ENCODE measurements around the gene SLC17A5.
"Not testable (repeated sequence)": the region's sequence is repeated elsewhere in the genome, so short reads cannot be mapped to it uniquely, and the experiment has no call there.

SLC17A5 gene

GRCh38 chr6:73688351-73688750, 34.6 kb upstream of the SLC17A5 start:
- no peak overlapping the region for H3K9ac ChIP-seq (ENCODE audit: low read length in 2 of 2)
- H3K27ac ChIP-seq (ENCODE audit: low read length): no peak overlapping the region
- H3K4me3 ChIP-seq (ENCODE audit: low read length in 2 of 2): no peak overlapping the region
- H3K4me1 ChIP-seq (ENCODE audit: control insufficient read depth, insufficient read depth, low read length): no peaks in the 10 kb centered on the region
- no peaks in the 10 kb centered on the region for H3K27me3 ChIP-seq (ENCODE audit: control insufficient read depth in 1 of 2, insufficient read depth in 2 of 2, low read length in 2 of 2)
- H3K9me3 ChIP-seq (ENCODE audit: control insufficient read depth in 2 of 2, low read length in 2 of 2): no peaks in the 10 kb centered on the region
- no peaks in the 10 kb centered on the region for H3K36me3 ChIP-seq (ENCODE audit: control insufficient read depth in 2 of 2, insufficient read depth in 2 of 2, low read length in 2 of 2)

- not testable (repeated sequence) for H3K9me3 ChIP-seq (ENCODE audit: control insufficient read depth in 2 of 2, low read length in 2 of 2)
Observed at GRCh38 chr6:73683574-73683973, 29.8 kb upstream of the SLC17A5 start.

GRCh38 chr6:73680289-73680918, 26.6 kb upstream of the SLC17A5 start:
- H3K36me3 ChIP-seq (ENCODE audit: control insufficient read depth in 2 of 2, insufficient read depth in 2 of 2, low read length in 2 of 2): no peaks in the 10 kb centered on the region
- no peaks in the 10 kb centered on the region for H3K9me3 ChIP-seq (ENCODE audit: control insufficient read depth in 2 of 2, low read length in 2 of 2)
- H3K27ac ChIP-seq (ENCODE audit: low read length): no peak overlapping the region
- H3K4me1 ChIP-seq (ENCODE audit: control insufficient read depth, insufficient read depth, low read length): no peaks in the 10 kb centered on the region
- no peaks in the 10 kb centered on the region for H3K27me3 ChIP-seq (ENCODE audit: control insufficient read depth in 1 of 2, insufficient read depth in 2 of 2, low read length in 2 of 2)
- no peak overlapping the region for H3K4me3 ChIP-seq (ENCODE audit: low read length in 2 of 2)
- no peak overlapping the region for H3K9ac ChIP-seq (ENCODE audit: low read length in 2 of 2)

More at GRCh38 chr6:73683574-73683973, 29.8 kb upstream of the SLC17A5 start:
- H3K4me3 ChIP-seq (ENCODE audit: low read length in 2 of 2); H3K27ac ChIP-seq (ENCODE audit: low read length); H3K36me3 ChIP-seq (ENCODE audit: control insufficient read depth in 2 of 2, insufficient read depth in 2 of 2, low read length in 2 of 2); H3K9ac ChIP-seq (ENCODE audit: low read length in 2 of 2); H3K27me3 ChIP-seq (ENCODE audit: control insufficient read depth in 1 of 2, insufficient read depth in 2 of 2, low read length in 2 of 2); H3K4me1 ChIP-seq (ENCODE audit: control insufficient read depth, insufficient read depth, low read length): not testable (repeated sequence)

GRCh38 chr6:73679846-73680245, 26.1 kb upstream of the SLC17A5 start:
- not testable (repeated sequence) for H3K4me1 ChIP-seq (ENCODE audit: control insufficient read depth, insufficient read depth, low read length); H3K27me3 ChIP-seq (ENCODE audit: control insufficient read depth in 1 of 2, insufficient read depth in 2 of 2, low read length in 2 of 2); H3K4me3 ChIP-seq (ENCODE audit: low read length in 2 of 2); H3K9ac ChIP-seq (ENCODE audit: low read length in 2 of 2); H3K9me3 ChIP-seq (ENCODE audit: control insufficient read depth in 2 of 2, low read length in 2 of 2); H3K27ac ChIP-seq (ENCODE audit: low read length); H3K36me3 ChIP-seq (ENCODE audit: control insufficient read depth in 2 of 2, insufficient read depth in 2 of 2, low read length in 2 of 2)

GRCh38 chr6:73679009-73679408, 25.2 kb upstream of the SLC17A5 start:
- H3K27ac ChIP-seq (ENCODE audit: low read length): no peak overlapping the region
- H3K9ac ChIP-seq (ENCODE audit: low read length in 2 of 2): no peak overlapping the region
- H3K36me3 ChIP-seq (ENCODE audit: control insufficient read depth in 2 of 2, insufficient read depth in 2 of 2, low read length in 2 of 2): no peaks in the 10 kb centered on the region
- no peaks in the 10 kb centered on the region for H3K27me3 ChIP-seq (ENCODE audit: control insufficient read depth in 1 of 2, insufficient read depth in 2 of 2, low read length in 2 of 2)
- H3K4me3 ChIP-seq (ENCODE audit: low read length in 2 of 2): no peak overlapping the region
- no peaks in the 10 kb centered on the region for H3K4me1 ChIP-seq (ENCODE audit: control insufficient read depth, insufficient read depth, low read length)
- no peaks in the 10 kb centered on the region for H3K9me3 ChIP-seq (ENCODE audit: control insufficient read depth in 2 of 2, low read length in 2 of 2)

- Histone ChIP-seq H3K4me3 (ENCODE audit: low read length in 2 of 2) (no peak overlapping the region), H3K9ac (ENCODE audit: low read length in 2 of 2) (no peak overlapping the region), H3K27ac (ENCODE audit: low read length) (no peak overlapping the region), H3K9me3 (ENCODE audit: control insufficient read depth in 2 of 2, low read length in 2 of 2) (no peaks in the 10 kb centered on the region), H3K27me3 (ENCODE audit: control insufficient read depth in 1 of 2, insufficient read depth in 2 of 2, low read length in 2 of 2) (no peaks in the 10 kb centered on the region), H3K4me1 (ENCODE audit: control insufficient read depth, insufficient read depth, low read length) (no peaks in the 10 kb centered on the region), H3K36me3 (ENCODE audit: control insufficient read depth in 2 of 2, insufficient read depth in 2 of 2, low read length in 2 of 2) (no peaks in the 10 kb centered on the region)
Observed at GRCh38 chr6:73675466-73676098, 21.8 kb upstream of the SLC17A5 start.

GRCh38 chr6:73671911-73672685, 18.3 kb upstream of the SLC17A5 start:
- Histone ChIP-seq H3K9me3 (ENCODE audit: control insufficient read depth in 2 of 2, low read length in 2 of 2) (no peaks in the 10 kb centered on the region), H3K9ac (ENCODE audit: low read length in 2 of 2) (no peak overlapping the region), H3K4me1 (ENCODE audit: control insufficient read depth, insufficient read depth, low read length) (no peaks in the 10 kb centered on the region), H3K27ac (ENCODE audit: low read length) (no peak overlapping the region), H3K27me3 (ENCODE audit: control insufficient read depth in 1 of 2, insufficient read depth in 2 of 2, low read length in 2 of 2) (no peaks in the 10 kb centered on the region), H3K36me3 (ENCODE audit: control insufficient read depth in 2 of 2, insufficient read depth in 2 of 2, low read length in 2 of 2) (no peaks in the 10 kb centered on the region), H3K4me3 (ENCODE audit: low read length in 2 of 2) (no peak overlapping the region)

- no peak overlapping the region for H3K4me3 ChIP-seq (ENCODE audit: low read length in 2 of 2)
- H3K9ac ChIP-seq (ENCODE audit: low read length in 2 of 2): no peak overlapping the region
- no peaks in the 10 kb centered on the region for H3K4me1 ChIP-seq (ENCODE audit: control insufficient read depth, insufficient read depth, low read length)
- no peaks in the 10 kb centered on the region for H3K36me3 ChIP-seq (ENCODE audit: control insufficient read depth in 2 of 2, insufficient read depth in 2 of 2, low read length in 2 of 2)
- H3K9me3 ChIP-seq (ENCODE audit: control insufficient read depth in 2 of 2, low read length in 2 of 2): no peaks in the 10 kb centered on the region
- no peaks in the 10 kb centered on the region for H3K27me3 ChIP-seq (ENCODE audit: control insufficient read depth in 1 of 2, insufficient read depth in 2 of 2, low read length in 2 of 2)
- no peak overlapping the region for H3K27ac ChIP-seq (ENCODE audit: low read length)
Observed at GRCh38 chr6:73669005-73669404, 15.2 kb upstream of the SLC17A5 start.

GRCh38 chr6:73667798-73668197, 14.0 kb upstream of the SLC17A5 start:
- H3K36me3 ChIP-seq (ENCODE audit: control insufficient read depth in 2 of 2, insufficient read depth in 2 of 2, low read length in 2 of 2): no peaks in the 10 kb centered on the region
- no peak overlapping the region for H3K4me3 ChIP-seq (ENCODE audit: low read length in 2 of 2)
- no peak overlapping the region for H3K27ac ChIP-seq (ENCODE audit: low read length)
- no peaks in the 10 kb centered on the region for H3K9me3 ChIP-seq (ENCODE audit: control insufficient read depth in 2 of 2, low read length in 2 of 2)
- H3K27me3 ChIP-seq (ENCODE audit: control insufficient read depth in 1 of 2, insufficient read depth in 2 of 2, low read length in 2 of 2): no peaks in the 10 kb centered on the region
- no peaks in the 10 kb centered on the region for H3K4me1 ChIP-seq (ENCODE audit: control insufficient read depth, insufficient read depth, low read length)
- no peak overlapping the region for H3K9ac ChIP-seq (ENCODE audit: low read length in 2 of 2)

- no peaks in the 10 kb centered on the region for H3K36me3 ChIP-seq (ENCODE audit: control insufficient read depth in 2 of 2, insufficient read depth in 2 of 2, low read length in 2 of 2)
- no peaks in the 10 kb centered on the region for H3K9me3 ChIP-seq (ENCODE audit: control insufficient read depth in 2 of 2, low read length in 2 of 2)
- H3K9ac ChIP-seq (ENCODE audit: low read length in 2 of 2): no peak overlapping the region
- H3K27me3 ChIP-seq (ENCODE audit: control insufficient read depth in 1 of 2, insufficient read depth in 2 of 2, low read length in 2 of 2): no peaks in the 10 kb centered on the region
- no peaks in the 10 kb centered on the region for H3K4me1 ChIP-seq (ENCODE audit: control insufficient read depth, insufficient read depth, low read length)
- H3K4me3 ChIP-seq (ENCODE audit: low read length in 2 of 2): no peak overlapping the region
- no peak overlapping the region for H3K27ac ChIP-seq (ENCODE audit: low read length)
Observed at GRCh38 chr6:73666393-73666792, 12.6 kb upstream of the SLC17A5 start.

Measured in stomach smooth muscle (tissue), 2 donors.